ENCODE results near the gene CEP76. TPM values are rescaled to one million over a fixed set of nuclear protein-coding genes. Genes with fewer than 3 reads are reported as not detected.
A peak's percentile ranks its signal among the peaks of the same experiment; 100 is the strongest.

CEP76 gene
- total RNA-seq, 2 donors from 2014 or later, result 12.0 to 14.7 TPM

- Mint-ChIP-seq H3K9me3 (no peaks in the 10 kb centered on the region), H3K27ac (no peak overlapping the region)
Observed at GRCh38 chr18:12726774-12727550, 24.4 kb upstream of the CEP76 start.

GRCh38 chr18:12726331-12726730 is 23.8 kb upstream of the CEP76 start:
- H3K36me3 Mint-ChIP-seq (ENCODE audit: low read depth), result peaks cover 65% of the 10 kb centered on the region

More at GRCh38 chr18:12726774-12727550, 24.4 kb upstream of the CEP76 start:
- peak; percentile 39 for ATAC-seq (replicated peaks)
- Mint-ChIP-seq H3K4me1 (peaks cover 2% of the 10 kb centered on the region), H3K27me3 (no peaks in the 10 kb centered on the region), H3K4me3 (no peak overlapping the region), H3K36me3 (ENCODE audit: low read depth) (peaks cover 59% of the 10 kb centered on the region)

GRCh38 chr18:12722731-12723130 is 20.2 kb upstream of the CEP76 start:
- Mint-ChIP-seq H3K4me3 (no peak overlapping the region), H3K36me3 (ENCODE audit: low read depth) (peaks cover 96% of the 10 kb centered on the region), H3K4me1 (peaks cover 6% of the 10 kb centered on the region), H3K9me3 (no peaks in the 10 kb centered on the region), H3K27me3 (no peaks in the 10 kb centered on the region), H3K27ac (no peak overlapping the region)
- no peak for ATAC-seq (replicated peaks)

More at GRCh38 chr18:12726331-12726730, 23.8 kb upstream of the CEP76 start:
- no peak overlapping the region for H3K27ac Mint-ChIP-seq
- H3K4me3 Mint-ChIP-seq, result no peak overlapping the region
- H3K9me3 Mint-ChIP-seq, result no peaks in the 10 kb centered on the region
- H3K27me3 Mint-ChIP-seq, result no peaks in the 10 kb centered on the region
- ATAC-seq (replicated peaks), result no peak
- peaks cover 6% of the 10 kb centered on the region for H3K4me1 Mint-ChIP-seq

GRCh38 chr18:12721495-12722275 is 19.2 kb upstream of the CEP76 start:
- ATAC-seq (replicated peaks), result no peak
- Mint-ChIP-seq H3K36me3 (ENCODE audit: low read depth) (peaks cover 99% of the 10 kb centered on the region), H3K27ac (peak overlapping the region; percentile 35), H3K4me1 (peaks cover 6% of the 10 kb centered on the region), H3K4me3 (no peak overlapping the region), H3K9me3 (no peaks in the 10 kb centered on the region), H3K27me3 (no peaks in the 10 kb centered on the region)

GRCh38 chr18:12711446-12711845 is 8.9 kb upstream of the CEP76 start:
- no peak overlapping the region for H3K27ac Mint-ChIP-seq
- ATAC-seq (replicated peaks), result no peak
- H3K4me3 Mint-ChIP-seq, result no peak overlapping the region
- no peaks in the 10 kb centered on the region for H3K27me3 Mint-ChIP-seq
- peaks cover 3% of the 10 kb centered on the region for H3K4me1 Mint-ChIP-seq
- no peaks in the 10 kb centered on the region for H3K9me3 Mint-ChIP-seq
- peaks cover 99% of the 10 kb centered on the region for H3K36me3 Mint-ChIP-seq (ENCODE audit: low read depth)

DNA sequence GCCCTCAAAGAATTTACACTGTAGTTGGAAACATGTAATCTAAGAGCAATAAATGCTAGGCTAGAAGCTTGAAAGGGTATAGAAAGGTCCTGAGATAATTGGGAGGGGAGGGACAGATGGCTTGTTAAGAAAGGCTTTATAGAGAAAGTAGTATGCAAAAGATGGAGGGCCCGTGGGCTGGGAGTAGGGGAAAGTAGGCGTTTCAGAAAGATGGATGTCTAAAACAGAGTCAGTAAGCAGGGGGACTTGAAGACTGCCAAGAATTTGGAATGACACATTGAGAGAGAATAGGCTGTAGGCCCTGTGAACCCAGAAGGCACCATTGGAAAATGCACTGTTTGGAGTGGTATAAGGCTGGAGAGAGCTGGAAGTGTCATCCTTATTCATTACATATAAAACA is 1.1 kb upstream of the CEP76 start:
- H3K36me3 Mint-ChIP-seq (ENCODE audit: low read depth), result peaks cover 74% of the 10 kb centered on the region
- H3K4me3 Mint-ChIP-seq, result peak overlapping the region; percentile 87
- no peaks in the 10 kb centered on the region for H3K27me3 Mint-ChIP-seq
- peaks cover 35% of the 10 kb centered on the region for H3K4me1 Mint-ChIP-seq
- H3K9me3 Mint-ChIP-seq, result no peaks in the 10 kb centered on the region
- peak; percentile 17 for ATAC-seq (replicated peaks)
- H3K27ac Mint-ChIP-seq, result peak overlapping the region; percentile 86

- peak overlapping the region; percentile 86 for H3K27ac Mint-ChIP-seq
- peaks cover 74% of the 10 kb centered on the region for H3K36me3 Mint-ChIP-seq (ENCODE audit: low read depth)
- H3K4me3 Mint-ChIP-seq, result peak overlapping the region; percentile 87
- peak; percentile 61 for ATAC-seq (replicated peaks)
- H3K27me3 Mint-ChIP-seq, result no peaks in the 10 kb centered on the region
- no peaks in the 10 kb centered on the region for H3K9me3 Mint-ChIP-seq
- H3K4me1 Mint-ChIP-seq, result peaks cover 35% of the 10 kb centered on the region
Observed at GRCh38 chr18:12703096-12703567, 609 bp upstream of the CEP76 start.

DNA sequence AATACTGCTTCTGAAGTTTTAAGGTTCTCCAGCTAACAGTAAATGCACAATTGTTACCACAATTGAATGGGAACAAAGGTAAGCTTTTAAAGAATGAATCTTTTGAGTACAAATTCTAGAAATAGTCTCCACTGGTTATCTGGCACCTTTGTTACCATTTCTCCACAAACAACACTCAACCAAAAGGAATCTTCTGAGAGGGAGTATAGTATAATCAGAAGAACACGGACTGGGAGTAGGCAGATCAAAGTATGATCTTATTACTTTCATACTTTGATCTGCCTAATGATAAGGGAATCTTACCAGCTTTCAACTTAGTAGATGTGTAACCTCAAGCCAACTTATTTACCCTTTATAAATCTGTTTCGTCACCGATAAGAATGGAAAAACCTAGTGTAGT is 1.4 kb downstream of the CEP76 start:
- Mint-ChIP-seq H3K36me3 (ENCODE audit: low read depth) (peaks cover 67% of the 10 kb centered on the region), H3K27me3 (no peaks in the 10 kb centered on the region), H3K4me1 (peaks cover 32% of the 10 kb centered on the region), H3K27ac (peak overlapping the region; percentile 86), H3K4me3 (peak overlapping the region; percentile 87), H3K9me3 (no peaks in the 10 kb centered on the region)
- ATAC-seq (replicated peaks), result no peak

DNA sequence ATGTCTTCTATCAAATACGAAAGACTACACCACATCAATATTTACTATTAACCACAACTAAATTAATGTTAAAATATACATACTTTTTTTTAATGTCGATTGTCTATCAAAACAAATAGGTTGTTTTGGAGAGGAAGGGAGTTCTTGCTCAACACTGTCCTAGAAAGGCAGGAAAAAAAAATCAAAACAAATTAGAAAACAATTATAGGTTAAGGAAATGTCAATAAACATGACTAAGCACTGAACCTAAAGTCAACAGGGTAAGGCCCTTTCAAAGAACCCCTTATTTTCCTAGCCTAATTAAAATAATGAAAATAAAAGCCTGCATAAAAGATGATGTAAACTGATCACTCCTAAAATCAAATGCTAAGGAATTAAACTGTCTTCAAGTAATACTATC is 2.8 kb downstream of the CEP76 start:
- H3K36me3 Mint-ChIP-seq (ENCODE audit: low read depth), result peaks cover 65% of the 10 kb centered on the region
- peaks cover 23% of the 10 kb centered on the region for H3K4me1 Mint-ChIP-seq
- no peaks in the 10 kb centered on the region for H3K27me3 Mint-ChIP-seq
- H3K4me3 Mint-ChIP-seq, result no peak overlapping the region
- H3K27ac Mint-ChIP-seq, result no peak overlapping the region
- ATAC-seq (replicated peaks), result no peak
- H3K9me3 Mint-ChIP-seq, result no peaks in the 10 kb centered on the region

- Mint-ChIP-seq H3K27ac (peak overlapping the region; percentile 34), H3K27me3 (no peaks in the 10 kb centered on the region), H3K4me3 (no peak overlapping the region), H3K9me3 (no peaks in the 10 kb centered on the region), H3K4me1 (peaks cover 14% of the 10 kb centered on the region), H3K36me3 (ENCODE audit: low read depth) (peaks cover 54% of the 10 kb centered on the region)
- peak; percentile 84 for ATAC-seq (replicated peaks)
Observed at GRCh38 chr18:12694032-12694431, 8.5 kb downstream of the CEP76 start.

DNA sequence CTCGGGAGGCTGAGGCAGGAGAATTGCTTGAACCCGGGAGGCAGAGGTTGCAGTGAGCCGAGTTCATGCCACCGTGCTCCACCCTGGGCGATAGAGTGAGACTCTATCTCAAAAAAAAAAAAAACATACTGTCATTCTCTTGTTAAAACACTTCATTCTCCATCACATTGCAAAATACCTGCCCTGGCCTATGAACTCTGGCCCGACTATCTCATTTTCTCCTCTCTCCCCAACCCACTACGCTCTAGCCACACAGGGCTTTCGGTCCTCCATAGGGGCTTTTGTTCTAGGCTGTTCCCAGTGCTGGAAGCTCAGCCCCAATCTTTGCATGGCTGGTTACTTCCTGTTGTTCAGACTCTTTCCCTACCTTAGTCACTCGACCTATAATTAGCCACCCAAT is 10.3 kb downstream of the CEP76 start:
- ATAC-seq (replicated peaks), result no peak
- Mint-ChIP-seq H3K36me3 (ENCODE audit: low read depth) (peaks cover 38% of the 10 kb centered on the region), H3K4me3 (no peak overlapping the region), H3K27me3 (no peaks in the 10 kb centered on the region), H3K9me3 (no peaks in the 10 kb centered on the region), H3K4me1 (peaks cover 14% of the 10 kb centered on the region), H3K27ac (no peak overlapping the region)

DNA sequence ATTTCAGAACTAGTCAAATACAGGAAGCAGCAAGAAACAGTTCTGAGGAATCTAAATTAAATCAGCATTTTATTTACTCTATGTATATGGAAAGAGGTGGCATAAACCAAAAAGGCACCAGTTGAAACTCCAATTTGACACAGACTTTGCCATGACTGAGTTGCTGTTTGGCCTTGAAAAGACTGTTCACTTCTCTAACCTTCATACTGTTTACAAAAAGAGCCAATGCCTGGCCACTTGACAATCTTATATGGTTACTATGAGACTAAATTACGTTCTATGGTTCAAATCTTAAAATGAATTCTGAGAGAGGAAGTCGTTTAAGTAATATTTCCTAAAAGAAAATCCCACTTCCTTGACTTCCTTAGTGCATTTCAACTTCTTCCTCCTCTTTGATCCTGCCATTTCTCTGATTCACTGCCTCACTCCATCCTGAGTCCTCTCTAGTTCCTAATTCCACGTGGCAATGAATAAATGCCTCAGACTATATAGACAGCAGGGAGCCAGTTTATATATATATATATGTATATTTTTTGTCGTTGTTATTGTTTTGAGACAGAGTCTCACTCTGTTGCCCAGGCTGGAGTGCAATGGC is 13.2 kb downstream of the CEP76 start:
- Mint-ChIP-seq H3K27me3 (no peaks in the 10 kb centered on the region), H3K9me3 (no peaks in the 10 kb centered on the region), H3K4me1 (peaks cover 14% of the 10 kb centered on the region), H3K36me3 (ENCODE audit: low read depth) (peaks cover 17% of the 10 kb centered on the region), H3K27ac (no peak overlapping the region), H3K4me3 (no peak overlapping the region)
- ATAC-seq (replicated peaks), result no peak

GRCh38 chr18:12686100-12686499 is 16.4 kb downstream of the CEP76 start:
- peaks cover 18% of the 10 kb centered on the region for H3K36me3 Mint-ChIP-seq (ENCODE audit: low read depth)
- H3K9me3 Mint-ChIP-seq, result no peaks in the 10 kb centered on the region
- no peak for ATAC-seq (replicated peaks)
- H3K4me3 Mint-ChIP-seq, result no peak overlapping the region
- H3K27me3 Mint-ChIP-seq, result no peaks in the 10 kb centered on the region
- H3K4me1 Mint-ChIP-seq, result no peaks in the 10 kb centered on the region
- H3K27ac Mint-ChIP-seq, result no peak overlapping the region

- no peaks in the 10 kb centered on the region for H3K9me3 Mint-ChIP-seq
- no peak for ATAC-seq (replicated peaks)
- peak overlapping the region; percentile 78 for H3K27ac Mint-ChIP-seq
- H3K4me1 Mint-ChIP-seq, result peaks cover 5% of the 10 kb centered on the region
- peaks cover 71% of the 10 kb centered on the region for H3K36me3 Mint-ChIP-seq (ENCODE audit: low read depth)
- no peaks in the 10 kb centered on the region for H3K27me3 Mint-ChIP-seq
- H3K4me3 Mint-ChIP-seq, result peak overlapping the region; percentile 9
Observed at GRCh38 chr18:12679183-12679786, 23.2 kb downstream of the CEP76 start.
